Neural cell (in vitro differentiated cells): ENCODE measurements around the gene UNC45A.
A peak's percentile ranks its signal among the peaks of the same experiment; 100 is the strongest.

Experiments
- CTCF ChIP-seq: fragments of 450-650 bp; IDR thresholded peaks from 2 replicates; pipeline ENCODE4 v1.5.1; 2014; ENCODE audit warnings: antibody characterized with exemption, mild to moderate bottlenecking, moderate library complexity; ENCODE audit not compliant: poor library complexity, severe bottlenecking
- EP300 ChIP-seq: fragments of 450-650 bp; conservative IDR thresholded peaks from 2 replicates; pipeline ENCODE4 v1.6.1; 2014; ENCODE audit warnings: antibody characterized with exemption, mild to moderate bottlenecking, moderate library complexity; ENCODE audit not compliant: poor library complexity, severe bottlenecking
- EZH2 ChIP-seq: fragments of 200-600, 300-800 bp; shearing (Covaris generic), sonication (generic); IDR thresholded peaks from 2 replicates; pipeline ENCODE4 v1.6.1; 2014; ENCODE audit warnings: antibody characterized with exemption, low read length, borderline replicate concordance, mild to moderate bottlenecking; ENCODE audit not compliant: insufficient read depth, poor library complexity, severe bottlenecking
- SMC3 ChIP-seq: fragments of 450-650 bp; conservative IDR thresholded peaks from 2 replicates; pipeline ENCODE4 v1.6.1; 2014; ENCODE audit warnings: antibody characterized with exemption, mild to moderate bottlenecking, moderate library complexity; ENCODE audit not compliant: poor library complexity
- TAF1 ChIP-seq: IDR thresholded peaks from 2 replicates; pipeline ENCODE4 v1.6.1; 2012; ENCODE audit warnings: low read depth

GRCh38 chr15:90931828-90932659 lies 3.0 kb upstream of the UNC45A start, which contains the start of gene HDDC3:
- peak; percentile 96 for TF ChIP-seq CTCF
- peak; percentile 13 for TF ChIP-seq EP300
- peak; percentile 63 for TF ChIP-seq SMC3
- no peak for TF ChIP-seq EZH2
- TF ChIP-seq TAF1, result peak; percentile 32
